BE2C (cell line): ENCODE data around the gene FIGLA.

Source experiments
- DNase-seq: peaks from one replicate; pipeline ENCODE4 v3.0.0-alpha.2; 2020
- H3K27me3 ChIP-seq: fragments of 250-450 bp; sonication (Bioruptor Pico); 2 replicates; pipeline ENCODE4 v1.5.1; 2020; ENCODE audit warnings: mild to moderate bottlenecking
- H3K36me3 ChIP-seq: fragments of 250-450 bp; sonication (Bioruptor Pico); 2 replicates; pipeline ENCODE4 v1.5.1; 2020; ENCODE audit warnings: mild to moderate bottlenecking
- H3K4me1 ChIP-seq: fragments of 250-450 bp; sonication (Bioruptor Pico); 2 replicates; pipeline ENCODE4 v1.5.1; 2020
- H3K4me3 ChIP-seq: 2 replicates; pipeline ENCODE4 v1.5.1; 2011; ENCODE audit warnings: low read depth, low read length
- H3K9me3 ChIP-seq: fragments of 250-450 bp; sonication (Bioruptor Pico); 2 replicates; pipeline ENCODE4 v1.5.1; 2020
- CTCF ChIP-seq: IDR thresholded peaks from 2 replicates; pipeline ENCODE4 v1.5.1; 2012; ENCODE audit warnings: mild to moderate bottlenecking, low read depth, low read length

Gene FIGLA

GRCh38 chr2:70767699-70768589, 22.5 kb downstream of the FIGLA start, which contains the start of gene ADD2:
Gene ADD2 (minus strand): TSS chr2:70768200. CDS start chr2:70706408, 61,792 bp downstream.
- DNase-seq = peak; percentile 68
- H3K4me3 ChIP-seq = peak within 1 kb of the TSS; percentile 76

GRCh38 chr2:70767079-70767698, 23.3 kb downstream of the FIGLA start:
- Histone ChIP-seq H3K4me3 (peak overlapping the region; percentile 76), H3K27me3 (no peaks in the 10 kb centered on the region), H3K9me3 (no peaks in the 10 kb centered on the region), H3K36me3 (no peaks in the 10 kb centered on the region), H3K4me1 (no peaks in the 10 kb centered on the region)
- TF ChIP-seq CTCF = no peak
- DNase-seq = peak; percentile 52

More at GRCh38 chr2:70767699-70768589, 22.5 kb downstream of the FIGLA start, which contains the start of gene ADD2:
- Histone ChIP-seq H3K9me3 (no peaks in the 10 kb centered on the region), H3K36me3 (no peaks in the 10 kb centered on the region), H3K27me3 (no peaks in the 10 kb centered on the region), H3K4me1 (no peaks in the 10 kb centered on the region)
- TF ChIP-seq CTCF = peak; percentile 27; the same call in 1 of the 2 replicates

GRCh38 chr2:70766357-70767078, 23.9 kb downstream of the FIGLA start:
- Histone ChIP-seq H3K4me1 (no peaks in the 10 kb centered on the region), H3K4me3 (peak overlapping the region; percentile 76), H3K9me3 (no peaks in the 10 kb centered on the region), H3K36me3 (no peaks in the 10 kb centered on the region), H3K27me3 (no peaks in the 10 kb centered on the region)
- TF ChIP-seq CTCF = no peak
- no peak for DNase-seq

- TF ChIP-seq CTCF = no peak
- Histone ChIP-seq H3K27me3 (no peaks in the 10 kb centered on the region), H3K4me1 (no peaks in the 10 kb centered on the region), H3K36me3 (no peaks in the 10 kb centered on the region), H3K4me3 (no peak overlapping the region), H3K9me3 (no peaks in the 10 kb centered on the region)
- no peak for DNase-seq
These were observed 24.9 kb downstream of the FIGLA start for GRCh38 chr2:70765507-70765906.

GRCh38 chr2:70759446-70759845, 31.0 kb downstream of the FIGLA start:
- no peak overlapping the region for H3K4me3 ChIP-seq
- H3K9me3 ChIP-seq = no peaks in the 10 kb centered on the region
- no peaks in the 10 kb centered on the region for H3K36me3 ChIP-seq
- no peaks in the 10 kb centered on the region for H3K27me3 ChIP-seq
- no peak for TF ChIP-seq CTCF
- no peaks in the 10 kb centered on the region for H3K4me1 ChIP-seq
- DNase-seq = no peak
